GM21381 (cell line): ENCODE measurements around the gene GSG1L.
"Not testable (repeated sequence)": the region's sequence is repeated elsewhere in the genome, so short reads cannot be mapped to it uniquely, and the experiment has no call there.

Source experiments
- ATAC-seq: cut with Tn5 transposase; IDR thresholded peaks from one replicate; pipeline ENCODE4 v1.9.1; 2021; ENCODE audit warnings: mild to moderate bottlenecking, moderate library complexity; ENCODE audit not compliant: unreplicated experiment

Gene GSG1L

GRCh38 chr16:27745348-27745747 lies 318.2 kb downstream of the GSG1L start:
- no peak for ATAC-seq

- no peak for ATAC-seq
Observed at GRCh38 chr16:27743963-27744362, 319.6 kb downstream of the GSG1L start.

- not testable (repeated sequence) for ATAC-seq
Observed at GRCh38 chr16:27743001-27743400, 320.5 kb downstream of the GSG1L start.

GRCh38 chr16:27742333-27742732 lies 321.2 kb downstream of the GSG1L start:
- ATAC-seq = no peak

- ATAC-seq = no peak
Observed at GRCh38 chr16:27740496-27741201, 322.9 kb downstream of the GSG1L start.

- ATAC-seq = no peak
Observed at GRCh38 chr16:27739606-27740357, 323.7 kb downstream of the GSG1L start.

GRCh38 chr16:27738596-27738995 lies 324.9 kb downstream of the GSG1L start:
- ATAC-seq = no peak
